Lower leg skin (tissue), 3 donors: ENCODE results near the gene BCL3.

Experiments used
- POLR2A ChIP-seq, 2 donors: fragments of 450-650 bp; IDR thresholded peaks; one replicate each; pipeline ENCODE4 v1.6.1; 2016 to 2017; ENCODE audit warnings: antibody characterized with exemption in 2 of 2, mild to moderate bottlenecking in 1 of 2, moderate library complexity in 1 of 2
- TF ChIP-seq, protein P1 (sequence below), 3 donors: fragments of 450-650 bp; IDR thresholded peaks; one replicate each; pipeline ENCODE4 v1.5.1; 2016; ENCODE audit warnings: antibody characterized with exemption in 3 of 3, mild to moderate bottlenecking in 3 of 3, moderate library complexity in 2 of 3

DNA sequence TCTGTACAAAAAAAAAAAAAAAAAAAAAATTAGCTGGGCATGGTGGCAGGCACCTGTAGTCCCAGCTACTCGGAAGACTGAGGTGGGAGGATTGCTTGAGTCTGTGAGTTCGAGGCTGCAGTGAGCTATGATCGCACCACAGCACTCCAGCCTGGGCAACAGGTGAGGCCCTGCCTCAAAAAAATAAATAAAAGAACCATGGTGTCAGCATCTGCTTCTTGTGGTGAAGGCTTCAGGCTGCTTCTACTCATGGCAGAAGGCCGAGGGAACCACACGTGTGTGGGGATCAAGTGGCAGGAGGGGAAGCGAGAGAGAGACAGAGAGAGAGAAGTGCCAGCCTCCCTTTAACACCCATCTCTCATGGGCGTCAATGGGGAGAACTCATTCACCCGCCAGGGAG lies 13.5 kb downstream of the BCL3 start:
- TF ChIP-seq, protein P1, sequence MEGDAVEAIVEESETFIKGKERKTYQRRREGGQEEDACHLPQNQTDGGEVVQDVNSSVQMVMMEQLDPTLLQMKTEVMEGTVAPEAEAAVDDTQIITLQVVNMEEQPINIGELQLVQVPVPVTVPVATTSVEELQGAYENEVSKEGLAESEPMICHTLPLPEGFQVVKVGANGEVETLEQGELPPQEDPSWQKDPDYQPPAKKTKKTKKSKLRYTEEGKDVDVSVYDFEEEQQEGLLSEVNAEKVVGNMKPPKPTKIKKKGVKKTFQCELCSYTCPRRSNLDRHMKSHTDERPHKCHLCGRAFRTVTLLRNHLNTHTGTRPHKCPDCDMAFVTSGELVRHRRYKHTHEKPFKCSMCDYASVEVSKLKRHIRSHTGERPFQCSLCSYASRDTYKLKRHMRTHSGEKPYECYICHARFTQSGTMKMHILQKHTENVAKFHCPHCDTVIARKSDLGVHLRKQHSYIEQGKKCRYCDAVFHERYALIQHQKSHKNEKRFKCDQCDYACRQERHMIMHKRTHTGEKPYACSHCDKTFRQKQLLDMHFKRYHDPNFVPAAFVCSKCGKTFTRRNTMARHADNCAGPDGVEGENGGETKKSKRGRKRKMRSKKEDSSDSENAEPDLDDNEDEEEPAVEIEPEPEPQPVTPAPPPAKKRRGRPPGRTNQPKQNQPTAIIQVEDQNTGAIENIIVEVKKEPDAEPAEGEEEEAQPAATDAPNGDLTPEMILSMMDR (IDR thresholded peaks at IDR 0.05): no peak
- TF ChIP-seq POLR2A (IDR thresholded peaks at IDR 0.05): no peak
